GM12891 (cell line): Measurements from ENCODE around the gene THEMIS2.

Experiments
- POLR2A ChIP-seq: IDR thresholded peaks from 2 replicates; pipeline ENCODE4 v1.6.1; 2011; ENCODE audit warnings: low read depth, low read length, control low read depth
- POLR2AphosphoS5 ChIP-seq: IDR thresholded peaks from 2 replicates; pipeline ENCODE4 v1.6.1; 2011; ENCODE audit warnings: low read depth, low read length, control low read depth
- TAF1 ChIP-seq: IDR thresholded peaks from 2 replicates; pipeline ENCODE4 v1.6.1; 2011; ENCODE audit warnings: low read depth, low read length, control low read depth

DNA sequence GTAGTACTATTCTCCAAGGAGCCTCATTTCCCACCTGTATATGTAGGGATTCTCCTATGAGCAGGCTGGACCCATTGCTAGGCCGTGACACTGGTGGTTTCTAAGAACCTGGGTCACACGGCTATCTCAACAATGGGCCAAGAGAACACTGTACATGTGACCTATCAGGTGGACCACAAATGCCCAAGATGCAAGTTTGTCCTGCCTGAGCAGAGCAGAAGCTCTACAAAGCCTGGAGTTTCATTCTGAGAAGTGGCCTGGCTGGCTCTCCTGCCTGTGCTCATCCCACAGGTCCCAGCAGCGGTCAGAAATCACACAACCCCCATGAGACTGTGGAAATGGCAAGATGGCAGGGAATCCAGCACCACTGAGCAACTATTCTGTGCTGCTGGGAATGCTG, 17.2 kb downstream of the THEMIS2 start:
- TF ChIP-seq POLR2A (no peak), TAF1 (no peak), POLR2AphosphoS5 (no peak)
